ENCODE results near the gene SLC4A1.

DNA sequence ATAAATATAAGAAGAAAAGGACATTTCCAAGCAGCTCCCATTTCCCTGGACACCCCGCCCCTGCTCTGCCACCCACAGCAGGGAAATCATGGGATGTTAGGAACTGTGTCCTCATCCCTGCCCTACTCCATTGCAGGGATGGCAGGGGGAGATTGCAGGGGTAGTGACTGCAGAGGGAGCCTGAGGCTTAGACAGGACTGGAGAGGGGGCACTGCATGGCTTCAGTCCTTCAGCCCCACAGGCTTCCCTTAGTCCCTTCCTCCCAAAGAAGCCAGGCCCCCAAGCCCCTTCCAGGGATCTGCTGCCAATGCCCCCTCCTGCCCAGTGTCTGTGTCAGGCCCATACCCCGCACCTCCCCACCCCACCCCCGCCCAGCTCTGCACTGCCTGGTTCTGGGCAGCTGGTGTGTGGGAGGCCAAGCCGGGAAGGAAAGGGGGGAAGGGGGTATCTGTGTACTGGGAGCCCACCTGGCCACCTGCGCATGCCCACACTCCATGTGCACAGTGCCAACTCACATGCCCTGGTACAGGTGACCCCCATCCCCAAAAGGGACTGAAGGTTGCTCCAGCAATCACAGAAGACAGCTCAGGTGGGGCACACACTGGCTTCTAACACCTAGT, 43.7 kb upstream of the SLC4A1 start:
- TF ChIP-seq, protein P1, sequence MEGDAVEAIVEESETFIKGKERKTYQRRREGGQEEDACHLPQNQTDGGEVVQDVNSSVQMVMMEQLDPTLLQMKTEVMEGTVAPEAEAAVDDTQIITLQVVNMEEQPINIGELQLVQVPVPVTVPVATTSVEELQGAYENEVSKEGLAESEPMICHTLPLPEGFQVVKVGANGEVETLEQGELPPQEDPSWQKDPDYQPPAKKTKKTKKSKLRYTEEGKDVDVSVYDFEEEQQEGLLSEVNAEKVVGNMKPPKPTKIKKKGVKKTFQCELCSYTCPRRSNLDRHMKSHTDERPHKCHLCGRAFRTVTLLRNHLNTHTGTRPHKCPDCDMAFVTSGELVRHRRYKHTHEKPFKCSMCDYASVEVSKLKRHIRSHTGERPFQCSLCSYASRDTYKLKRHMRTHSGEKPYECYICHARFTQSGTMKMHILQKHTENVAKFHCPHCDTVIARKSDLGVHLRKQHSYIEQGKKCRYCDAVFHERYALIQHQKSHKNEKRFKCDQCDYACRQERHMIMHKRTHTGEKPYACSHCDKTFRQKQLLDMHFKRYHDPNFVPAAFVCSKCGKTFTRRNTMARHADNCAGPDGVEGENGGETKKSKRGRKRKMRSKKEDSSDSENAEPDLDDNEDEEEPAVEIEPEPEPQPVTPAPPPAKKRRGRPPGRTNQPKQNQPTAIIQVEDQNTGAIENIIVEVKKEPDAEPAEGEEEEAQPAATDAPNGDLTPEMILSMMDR (IDR thresholded peaks at IDR 0.05), result no peak
- TF ChIP-seq POLR2A (IDR thresholded peaks at IDR 0.05), result no peak
